ENCODE measurements around the gene JUP. TPM values are rescaled to one million over a fixed set of nuclear protein-coding genes. Genes with fewer than 3 reads are reported as not detected.

The JUP gene
- total RNA-seq, 2 experiments from 2014 or later: 40.5 to 62.0 TPM

DNA sequence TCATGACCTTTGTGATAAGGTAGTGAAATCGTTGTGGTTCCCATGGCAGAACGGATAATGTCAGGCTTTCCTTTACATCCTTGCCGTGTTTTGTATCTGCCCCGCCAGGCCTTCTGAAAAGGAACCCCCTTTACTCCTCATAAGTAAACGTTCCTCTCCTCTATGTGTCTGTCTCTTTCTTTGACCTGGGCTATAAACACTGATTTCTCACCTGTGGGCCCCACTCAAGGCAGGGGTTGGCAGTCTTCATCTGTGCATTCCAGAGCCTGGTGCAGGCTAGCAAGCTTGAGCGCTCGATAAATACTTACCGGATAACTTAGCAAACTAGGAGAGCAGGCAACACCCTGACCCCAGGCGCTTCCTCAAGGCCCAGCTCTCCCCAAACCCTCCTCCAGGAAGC is 44.8 kb downstream of the JUP start:
- Histone ChIP-seq H3K27ac (ENCODE audit: low read depth, low read length, poor library complexity, severe bottlenecking) (no peak overlapping the region), H4K20me1 (ENCODE audit: insufficient read depth, low read length) (no peaks in the 10 kb centered on the region), H2AFZ (ENCODE audit: low read length) (no peak overlapping the region), H3K79me2 (ENCODE audit: insufficient read depth, low read depth, low read length) (no peaks in the 10 kb centered on the region), H3K9me3 (ENCODE audit: low read length) (no peaks in the 10 kb centered on the region), H3K9me2 (ENCODE audit: insufficient read depth, low read length) (no peaks in the 10 kb centered on the region), H3K4me3 (ENCODE audit: low read depth, low read length, poor library complexity, severe bottlenecking) (no peak overlapping the region), H3K36me3 (ENCODE audit: insufficient read depth, low read length) (no peaks in the 10 kb centered on the region), H3K4me2 (ENCODE audit: low read length) (no peak overlapping the region), H3K4me1 (ENCODE audit: insufficient read depth, low read length, poor library complexity, severe bottlenecking) (peaks cover 4% of the 10 kb centered on the region)
- no TSS peak for BruUV-seq (replicated peaks)
- TF ChIP-seq, protein P1, sequence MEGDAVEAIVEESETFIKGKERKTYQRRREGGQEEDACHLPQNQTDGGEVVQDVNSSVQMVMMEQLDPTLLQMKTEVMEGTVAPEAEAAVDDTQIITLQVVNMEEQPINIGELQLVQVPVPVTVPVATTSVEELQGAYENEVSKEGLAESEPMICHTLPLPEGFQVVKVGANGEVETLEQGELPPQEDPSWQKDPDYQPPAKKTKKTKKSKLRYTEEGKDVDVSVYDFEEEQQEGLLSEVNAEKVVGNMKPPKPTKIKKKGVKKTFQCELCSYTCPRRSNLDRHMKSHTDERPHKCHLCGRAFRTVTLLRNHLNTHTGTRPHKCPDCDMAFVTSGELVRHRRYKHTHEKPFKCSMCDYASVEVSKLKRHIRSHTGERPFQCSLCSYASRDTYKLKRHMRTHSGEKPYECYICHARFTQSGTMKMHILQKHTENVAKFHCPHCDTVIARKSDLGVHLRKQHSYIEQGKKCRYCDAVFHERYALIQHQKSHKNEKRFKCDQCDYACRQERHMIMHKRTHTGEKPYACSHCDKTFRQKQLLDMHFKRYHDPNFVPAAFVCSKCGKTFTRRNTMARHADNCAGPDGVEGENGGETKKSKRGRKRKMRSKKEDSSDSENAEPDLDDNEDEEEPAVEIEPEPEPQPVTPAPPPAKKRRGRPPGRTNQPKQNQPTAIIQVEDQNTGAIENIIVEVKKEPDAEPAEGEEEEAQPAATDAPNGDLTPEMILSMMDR (conservative IDR thresholded peaks at IDR 0.05; ENCODE audit: low read length): no peak
- no peak for TF ChIP-seq EZH2phosphoT487 (IDR thresholded peaks at IDR 0.05; ENCODE audit: borderline replicate concordance, low read depth, low read length)
- intact Hi-C loops (cut with micrococcal nuclease; ENCODE audit: unreplicated experiment): no loop called here
- DNase-seq (ENCODE audit: low spot score): no peak
- POLR2A ChIA-PET: no interaction called here
- CTCF ChIA-PET (ENCODE audit: unreplicated experiment): interaction anchor here (0.6 kb wide), 1 partner anchor 1317 kb away, joined by 3 read pairs; no protein-coding TSS in a partner anchor

DNA sequence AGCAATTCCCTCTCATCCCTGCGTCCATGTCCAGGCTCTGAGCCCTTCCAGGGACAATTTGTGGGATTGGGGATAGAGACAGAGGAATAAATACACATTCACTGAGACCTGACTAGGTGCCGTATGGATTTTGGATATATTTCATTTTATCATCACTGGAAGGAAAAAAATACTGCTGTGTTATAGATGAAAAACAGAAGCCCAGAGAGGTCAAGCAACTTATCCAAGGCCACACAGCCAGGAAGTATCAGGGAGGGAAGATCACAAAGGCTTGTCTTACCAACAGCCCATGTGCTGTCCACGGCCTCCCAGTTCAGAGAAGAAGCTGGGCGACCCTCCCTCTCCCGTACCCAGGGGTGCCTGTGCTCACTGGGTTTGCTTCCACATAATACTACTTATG is 46.0 kb downstream of the JUP start:
- no peak overlapping the region for H2AFZ ChIP-seq (ENCODE audit: low read length)
- no peak for TF ChIP-seq EZH2phosphoT487 (IDR thresholded peaks at IDR 0.05; ENCODE audit: borderline replicate concordance, low read depth, low read length)
- TF ChIP-seq, protein P1 (conservative IDR thresholded peaks at IDR 0.05; ENCODE audit: low read length): no peak
- ChIA-PET CTCF (ENCODE audit: unreplicated experiment) (no interaction called here), POLR2A (no interaction called here)
- no TSS peak for BruUV-seq (replicated peaks)
- H3K79me2 ChIP-seq (ENCODE audit: insufficient read depth, low read depth, low read length): no peaks in the 10 kb centered on the region
- no peaks in the 10 kb centered on the region for H4K20me1 ChIP-seq (ENCODE audit: insufficient read depth, low read length)
- peaks cover 4% of the 10 kb centered on the region for H3K4me1 ChIP-seq (ENCODE audit: insufficient read depth, low read length, poor library complexity, severe bottlenecking)
- DNase-seq (ENCODE audit: low spot score): no peak
- intact Hi-C loops (cut with micrococcal nuclease; ENCODE audit: unreplicated experiment): no loop called here
- H3K36me3 ChIP-seq (ENCODE audit: insufficient read depth, low read length): no peaks in the 10 kb centered on the region
- no peak overlapping the region for H3K4me3 ChIP-seq (ENCODE audit: low read depth, low read length, poor library complexity, severe bottlenecking)
- H3K27ac ChIP-seq (ENCODE audit: low read depth, low read length, poor library complexity, severe bottlenecking): no peak overlapping the region
- H3K9me3 ChIP-seq (ENCODE audit: low read length): no peaks in the 10 kb centered on the region
- no peaks in the 10 kb centered on the region for H3K9me2 ChIP-seq (ENCODE audit: insufficient read depth, low read length)
- no peak overlapping the region for H3K4me2 ChIP-seq (ENCODE audit: low read length)

DNA sequence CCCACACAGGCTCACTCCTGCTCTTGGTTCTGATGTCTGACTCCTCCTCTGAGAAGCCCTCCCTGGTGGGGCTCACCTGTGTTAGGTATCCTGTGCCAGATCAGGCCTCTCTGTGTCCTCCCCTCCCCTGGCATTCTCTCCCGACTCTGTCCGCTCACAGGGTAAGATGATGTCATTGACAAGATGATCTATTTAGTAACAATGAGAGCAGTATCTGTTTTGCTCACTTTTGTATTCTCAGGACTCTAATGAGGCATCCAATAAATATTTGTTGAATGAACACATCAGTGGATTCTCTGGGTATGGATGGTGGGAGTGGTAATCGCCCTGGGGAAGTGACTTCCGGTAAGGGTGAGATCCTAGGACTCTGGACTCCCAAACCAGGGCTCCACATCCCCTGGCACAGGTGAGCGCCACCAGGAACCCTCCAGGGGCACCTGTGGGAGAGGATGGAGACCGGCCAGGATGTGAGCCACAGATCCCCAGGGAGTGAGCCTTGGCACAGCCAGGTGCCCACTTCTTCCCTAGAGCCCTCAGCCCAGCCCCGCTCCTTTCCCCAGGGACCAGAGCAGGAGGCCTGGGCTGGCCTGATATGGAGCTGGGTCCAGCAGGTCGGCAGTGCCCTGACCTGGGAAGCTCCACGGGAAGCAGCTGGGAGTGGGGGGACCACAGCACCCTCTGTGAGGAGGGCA is 46.7 kb downstream of the JUP start:
- intact Hi-C loops (cut with micrococcal nuclease; ENCODE audit: unreplicated experiment): loop anchor here (5.0 to 10.0 kb wide), 2 partner anchors 127 to 375 kb away; partner anchors contain the start of genes DHX58 and KLHL11
- DNase-seq (ENCODE audit: low spot score): no peak
- Histone ChIP-seq H3K9me3 (ENCODE audit: low read length) (no peaks in the 10 kb centered on the region), H3K36me3 (ENCODE audit: insufficient read depth, low read length) (no peaks in the 10 kb centered on the region), H3K79me2 (ENCODE audit: insufficient read depth, low read depth, low read length) (no peaks in the 10 kb centered on the region), H3K4me2 (ENCODE audit: low read length) (no peak overlapping the region), H3K4me3 (ENCODE audit: low read depth, low read length, poor library complexity, severe bottlenecking) (no peak overlapping the region), H2AFZ (ENCODE audit: low read length) (no peak overlapping the region), H3K27ac (ENCODE audit: low read depth, low read length, poor library complexity, severe bottlenecking) (no peak overlapping the region), H3K9me2 (ENCODE audit: insufficient read depth, low read length) (no peaks in the 10 kb centered on the region), H4K20me1 (ENCODE audit: insufficient read depth, low read length) (no peaks in the 10 kb centered on the region), H3K4me1 (ENCODE audit: insufficient read depth, low read length, poor library complexity, severe bottlenecking) (peaks cover 4% of the 10 kb centered on the region)
- no peak for TF ChIP-seq EZH2phosphoT487 (IDR thresholded peaks at IDR 0.05; ENCODE audit: borderline replicate concordance, low read depth, low read length)
- TF ChIP-seq, protein P1 (conservative IDR thresholded peaks at IDR 0.05; ENCODE audit: low read length): no peak
- no TSS peak for BruUV-seq (replicated peaks)
- ChIA-PET CTCF (ENCODE audit: unreplicated experiment) (no interaction called here), POLR2A (no interaction called here)

Measured in OCI-LY7 (cell line).